Vagina (tissue), 2 donors: ENCODE data around the gene KRTAP5-5. TPM values are rescaled to one million over a fixed set of nuclear protein-coding genes. Genes with fewer than 3 reads are reported as not detected.

Experiments used
- DNase-seq, 2 donors: peaks; one replicate each; pipeline ENCODE4 v3.0.0-alpha.2; 2017; ENCODE audit errors: extremely low spot score in 2 of 2
- H3K27ac ChIP-seq: fragments of 200-600 bp; sonication (generic); one replicate; pipeline ENCODE4 v1.5.1; 2019
- H3K27me3 ChIP-seq: fragments of 200-600 bp; sonication (generic); one replicate; pipeline ENCODE4 v1.5.1; 2019
- H3K36me3 ChIP-seq, 2 donors: fragments of 200-600 bp; sonication (generic); one replicate each; pipeline ENCODE4 v1.5.1; 2017 to 2019
- H3K4me1 ChIP-seq: fragments of 200-600 bp; sonication (generic); one replicate; pipeline ENCODE4 v1.5.1; 2019
- H3K4me3 ChIP-seq, 2 donors: fragments of 200-600 bp; sonication (generic); 1 replicate in 1 of 2; 2 replicates in 1 of 2; pipeline ENCODE4 v1.5.1; 2016 to 2019
- H3K9me3 ChIP-seq: fragments of 200-600 bp; sonication (generic); one replicate; pipeline ENCODE4 v1.5.1; 2019
- CTCF ChIP-seq, 3 experiments: fragments of 450-650 bp in 2 of 3; fragments of 200-600 bp in 1 of 3; sonication (generic) in 1 of 3; IDR thresholded peaks; one replicate each; pipeline ENCODE4 v1.5.1; 2017 to 2019; ENCODE audit warnings: antibody characterized with exemption in 3 of 3, mild to moderate bottlenecking in 2 of 3, moderate library complexity in 2 of 3
- POLR2A ChIP-seq, 2 donors: fragments of 450-650 bp; IDR thresholded peaks; one replicate each; pipeline ENCODE4 v1.6.1; 2017; ENCODE audit warnings: antibody characterized with exemption in 2 of 2, mild to moderate bottlenecking in 2 of 2, moderate library complexity in 2 of 2
- POLR2AphosphoS5 ChIP-seq, 2 donors: sonication (generic); formaldehyde crosslinking; IDR thresholded peaks; one replicate each; pipeline ENCODE4 v1.9.0; 2017; ENCODE audit warnings: antibody characterized with exemption in 2 of 2, mild to moderate bottlenecking in 2 of 2, low read depth in 1 of 2; ENCODE audit not compliant: insufficient read depth in 1 of 2
- intact Hi-C: fragments of 100-400 bp; cut with DNase I; formaldehyde crosslinking; loops from one replicate; pipeline ENCODE4 v1.15.1; 2023
- total RNA-seq: library from RNA; depleted of rRNA; stranded (reverse); fragments of >200 nt; gene quantifications from one replicate; pipeline ENCODE4 v1.2.3, GENCODE V29; 2016

KRTAP5-5 gene
- total RNA-seq, 1 donor from 2014 or later = not detected

- TF ChIP-seq POLR2AphosphoS5 (IDR thresholded peaks at IDR 0.05; ENCODE audit: insufficient read depth in 1 of 2, low read depth in 1 of 2) (no peak), CTCF (IDR thresholded peaks at IDR 0.05) (no peak), POLR2A (IDR thresholded peaks at IDR 0.05) (no peak)
- Histone ChIP-seq H3K27me3 (no peaks in the 10 kb centered on the region), H3K36me3 (no peaks in the 10 kb centered on the region), H3K4me3 (no peak overlapping the region), H3K9me3 (no peaks in the 10 kb centered on the region), H3K27ac (no peak overlapping the region), H3K4me1 (no peaks in the 10 kb centered on the region)
- no peak for DNase-seq
- intact Hi-C loops = no loop called here
Observed at GRCh38 chr11:1673446-1674172, 44.0 kb downstream of the KRTAP5-5 start.

- no peak for DNase-seq
- Histone ChIP-seq H3K27ac (no peak overlapping the region), H3K9me3 (no peaks in the 10 kb centered on the region), H3K4me3 (no peak overlapping the region), H3K27me3 (no peaks in the 10 kb centered on the region), H3K4me1 (no peaks in the 10 kb centered on the region), H3K36me3 (no peaks in the 10 kb centered on the region)
- intact Hi-C loops = no loop called here
- TF ChIP-seq POLR2A (IDR thresholded peaks at IDR 0.05) = no peak
- TF ChIP-seq CTCF (IDR thresholded peaks at IDR 0.05) = no peak
- TF ChIP-seq POLR2AphosphoS5 (IDR thresholded peaks at IDR 0.05; ENCODE audit: insufficient read depth in 1 of 2, low read depth in 1 of 2) = no peak
Observed at GRCh38 chr11:1674173-1675131, 44.9 kb downstream of the KRTAP5-5 start.

GRCh38 chr11:1675536-1676228 is 46.1 kb downstream of the KRTAP5-5 start:
- H3K27ac ChIP-seq = no peak overlapping the region
- intact Hi-C loops = no loop called here
- TF ChIP-seq CTCF (IDR thresholded peaks at IDR 0.05) = no peak
- no peak for TF ChIP-seq POLR2AphosphoS5 (IDR thresholded peaks at IDR 0.05; ENCODE audit: insufficient read depth in 1 of 2, low read depth in 1 of 2)
- no peak for TF ChIP-seq POLR2A (IDR thresholded peaks at IDR 0.05)
- no peaks in the 10 kb centered on the region for H3K9me3 ChIP-seq
- H3K36me3 ChIP-seq = no peaks in the 10 kb centered on the region
- H3K4me3 ChIP-seq = no peak overlapping the region
- no peaks in the 10 kb centered on the region for H3K4me1 ChIP-seq
- DNase-seq = no peak
- no peaks in the 10 kb centered on the region for H3K27me3 ChIP-seq

- no peaks in the 10 kb centered on the region for H3K36me3 ChIP-seq
- no peak for DNase-seq
- TF ChIP-seq POLR2AphosphoS5 (IDR thresholded peaks at IDR 0.05; ENCODE audit: insufficient read depth in 1 of 2, low read depth in 1 of 2) (no peak), POLR2A (IDR thresholded peaks at IDR 0.05) (no peak), CTCF (IDR thresholded peaks at IDR 0.05) (no peak)
- no peaks in the 10 kb centered on the region for H3K9me3 ChIP-seq
- H3K4me3 ChIP-seq = no peak overlapping the region
- intact Hi-C loops = no loop called here
- no peaks in the 10 kb centered on the region for H3K4me1 ChIP-seq
- no peaks in the 10 kb centered on the region for H3K27me3 ChIP-seq
- no peak overlapping the region for H3K27ac ChIP-seq
Observed at GRCh38 chr11:1676229-1676740, 46.7 kb downstream of the KRTAP5-5 start.
